ENCODE measurements around the gene SLC25A38.

The SLC25A38 gene

GRCh38 chr3:39378957-39379777 is 4.0 kb upstream of the SLC25A38 start:
- TF ChIP-seq POU6F1 (CRISPR knock-in tag; IDR thresholded peaks at IDR 0.05; ENCODE audit: borderline replicate concordance, low read depth) (no peak), TOX (CRISPR knock-in tag; IDR thresholded peaks at IDR 0.05; ENCODE audit: borderline replicate concordance) (no peak)
- ATAC-seq, result no peak

GRCh38 chr3:39379778-39380155 is 3.4 kb upstream of the SLC25A38 start:
- ATAC-seq, result no peak
- no peak for TF ChIP-seq ZFP30 (CRISPR knock-in tag; IDR thresholded peaks at IDR 0.05)
- no peak for TF ChIP-seq SNAI2 (CRISPR knock-in tag; IDR thresholded peaks at IDR 0.05)
- TF ChIP-seq CREB5 (CRISPR knock-in tag; IDR thresholded peaks at IDR 0.05; ENCODE audit: low read depth), result no peak
- TF ChIP-seq TOX (CRISPR knock-in tag; IDR thresholded peaks at IDR 0.05; ENCODE audit: borderline replicate concordance), result no peak
- TF ChIP-seq ZC3H10 (CRISPR knock-in tag; IDR thresholded peaks at IDR 0.05), result no peak
- no peak for TF ChIP-seq PPARA (CRISPR knock-in tag; IDR thresholded peaks at IDR 0.05; ENCODE audit: borderline replicate concordance)
- no peak for TF ChIP-seq PATZ1 (CRISPR knock-in tag; IDR thresholded peaks at IDR 0.05; ENCODE audit: borderline replicate concordance)

- ATAC-seq, result no peak
- TF ChIP-seq OSR1 (CRISPR knock-in tag; IDR thresholded peaks at IDR 0.05) (no peak), GLIS3 (CRISPR knock-in tag; IDR thresholded peaks at IDR 0.05) (no peak), SNAI2 (CRISPR knock-in tag; IDR thresholded peaks at IDR 0.05) (no peak), ZFP3 (CRISPR knock-in tag; IDR thresholded peaks at IDR 0.05) (no peak), CSDC2 (CRISPR knock-in tag; IDR thresholded peaks at IDR 0.05) (no peak), CSRNP3 (CRISPR knock-in tag; IDR thresholded peaks at IDR 0.05) (no peak), ZNF70 (CRISPR knock-in tag; IDR thresholded peaks at IDR 0.05) (no peak), ZNF565 (CRISPR knock-in tag; conservative IDR thresholded peaks at IDR 0.05; ENCODE audit: low read depth) (no peak)
Observed at GRCh38 chr3:39381432-39381831, 1.7 kb upstream of the SLC25A38 start.

- TF ChIP-seq CSRNP3 (CRISPR knock-in tag; IDR thresholded peaks at IDR 0.05), result no peak
- TF ChIP-seq ZNF70 (CRISPR knock-in tag; IDR thresholded peaks at IDR 0.05), result no peak
- no peak for TF ChIP-seq SNAI2 (CRISPR knock-in tag; IDR thresholded peaks at IDR 0.05)
- peak; percentile 94 for ATAC-seq
Observed at GRCh38 chr3:39383881-39384664, 903 bp downstream of the SLC25A38 start.

- ATAC-seq, result no peak
- TF ChIP-seq ZNF70 (CRISPR knock-in tag; IDR thresholded peaks at IDR 0.05), result no peak
- TF ChIP-seq ZFP3 (CRISPR knock-in tag; IDR thresholded peaks at IDR 0.05), result no peak
- TF ChIP-seq RARB (CRISPR knock-in tag; IDR thresholded peaks at IDR 0.05), result no peak
- TF ChIP-seq PPARA (CRISPR knock-in tag; IDR thresholded peaks at IDR 0.05; ENCODE audit: borderline replicate concordance), result no peak
- no peak for TF ChIP-seq ISL1 (CRISPR knock-in tag; IDR thresholded peaks at IDR 0.05)
- TF ChIP-seq CSRNP3 (CRISPR knock-in tag; IDR thresholded peaks at IDR 0.05), result no peak
- TF ChIP-seq ZFP30 (CRISPR knock-in tag; IDR thresholded peaks at IDR 0.05), result no peak
- TF ChIP-seq ESRRG (CRISPR knock-in tag; IDR thresholded peaks at IDR 0.05), result no peak
- no peak for TF ChIP-seq ZNF565 (CRISPR knock-in tag; conservative IDR thresholded peaks at IDR 0.05; ENCODE audit: low read depth)
- TF ChIP-seq BACH2 (CRISPR knock-in tag; IDR thresholded peaks at IDR 0.05; ENCODE audit: borderline replicate concordance), result no peak
- no peak for TF ChIP-seq CREB5 (CRISPR knock-in tag; IDR thresholded peaks at IDR 0.05; ENCODE audit: low read depth)
Observed at GRCh38 chr3:39384665-39385000, 1.5 kb downstream of the SLC25A38 start.

Data from SK-N-SH treated with all-trans-retinoic acid at 6 μM for 48 hours (cell line).